Neural progenitor cell (in vitro differentiated cells): ENCODE data around the gene PLPP3. TPM values are rescaled to one million over a fixed set of nuclear protein-coding genes. Genes with fewer than 3 reads are reported as not detected.

Experiments
- DNase-seq: peaks from one replicate; pipeline ENCODE4 v3.0.0-alpha.2; 2016; ENCODE audit warnings: low spot score
- H2AFZ ChIP-seq: fragments of 200-600 bp; sonication (generic); replicated peaks from 2 replicates; pipeline ENCODE4 v1.6.1; 2016; ENCODE audit warnings: antibody characterized with exemption
- H3F3A ChIP-seq: fragments of 200-600 bp; sonication (generic); 2 replicates; pipeline ENCODE4 v1.6.1; 2016; ENCODE audit warnings: antibody characterized with exemption, low read depth
- H3K27ac ChIP-seq: fragments of 200-600 bp; sonication (generic); 2 replicates; pipeline ENCODE4 v1.5.1; 2016; ENCODE audit warnings: mild to moderate bottlenecking
- H3K27me3 ChIP-seq: fragments of 200-600 bp; sonication (generic); 2 replicates; pipeline ENCODE4 v1.6.1; 2016; ENCODE audit warnings: mild to moderate bottlenecking, moderate library complexity
- H3K36me3 ChIP-seq: fragments of 200-600 bp; sonication (generic); 2 replicates; pipeline ENCODE4 v1.5.1; 2016
- H3K4me1 ChIP-seq: fragments of 200-600 bp; sonication (generic); 2 replicates; pipeline ENCODE4 v1.6.1; 2016; ENCODE audit warnings: mixed run types
- H3K4me2 ChIP-seq: fragments of 200-600 bp; sonication (generic); 2 replicates; pipeline ENCODE4 v1.6.1; 2016
- H3K4me3 ChIP-seq: fragments of 200-600 bp; sonication (generic); 2 replicates; pipeline ENCODE4 v1.5.1; 2016
- H3K79me2 ChIP-seq: fragments of 200-600 bp; sonication (generic); 2 replicates; pipeline ENCODE4 v1.6.1; 2016; ENCODE audit warnings: low read depth
- H3K9ac ChIP-seq: fragments of 200-600 bp; sonication (generic); 2 replicates; pipeline ENCODE4 v1.6.1; 2016
- H3K9me3 ChIP-seq: fragments of 200-600 bp; sonication (generic); 2 replicates; pipeline ENCODE4 v1.5.1; 2016; ENCODE audit warnings: low read depth
- H4K20me1 ChIP-seq: fragments of 200-600 bp; sonication (generic); 2 replicates; pipeline ENCODE4 v1.6.1; 2016; ENCODE audit warnings: low read depth
- H3K27ac Mint-ChIP-seq: 3 replicates; pipeline ENCODE4 v1.8.0; 2021; ENCODE audit warnings: mixed read lengths
- H3K27me3 Mint-ChIP-seq: 2 replicates; pipeline ENCODE4 v1.8.0; 2022; ENCODE audit warnings: low read depth, mild to moderate bottlenecking, inconsistent platforms, moderate library complexity, mixed read lengths; ENCODE audit not compliant: insufficient read depth
- H3K36me3 Mint-ChIP-seq: 3 replicates; pipeline ENCODE4 v1.8.0; 2021; ENCODE audit warnings: mixed read lengths
- H3K4me1 Mint-ChIP-seq: 3 replicates; pipeline ENCODE4 v1.8.0; 2021; ENCODE audit warnings: mixed read lengths
- H3K4me3 Mint-ChIP-seq: 3 replicates; pipeline ENCODE4 v1.8.0; 2021; ENCODE audit warnings: mild to moderate bottlenecking, moderate library complexity, mixed read lengths
- H3K9me3 Mint-ChIP-seq: 3 replicates; pipeline ENCODE4 v1.8.0; 2020; ENCODE audit warnings: mixed read lengths
- EZH2 ChIP-seq: fragments of 200-600 bp; sonication (generic); IDR thresholded peaks from 2 replicates; pipeline ENCODE4 v1.6.1; 2017; ENCODE audit warnings: antibody characterized with exemption, mild to moderate bottlenecking, moderate library complexity
- EZH2phosphoT487 ChIP-seq: fragments of 200-600 bp; sonication (generic); IDR thresholded peaks from 2 replicates; pipeline ENCODE4 v1.6.1; 2017; ENCODE audit warnings: antibody characterized with exemption
- total RNA-seq: library from RNA; depleted of rRNA; stranded (reverse); fragments of >200 nt; gene quantifications from 2 replicates; pipeline ENCODE4 v1.2.3, GENCODE V29; 2015; ENCODE audit warnings: low replicate concordance
- TF ChIP-seq, protein P1 (sequence below): fragments of 200-600 bp; sonication (generic); IDR thresholded peaks from 2 replicates; pipeline ENCODE4 v1.5.1; 2017; ENCODE audit warnings: antibody characterized with exemption, mild to moderate bottlenecking

PLPP3 gene
- total RNA-seq, 1 donor from 2014 or later = 28.5 TPM

DNA sequence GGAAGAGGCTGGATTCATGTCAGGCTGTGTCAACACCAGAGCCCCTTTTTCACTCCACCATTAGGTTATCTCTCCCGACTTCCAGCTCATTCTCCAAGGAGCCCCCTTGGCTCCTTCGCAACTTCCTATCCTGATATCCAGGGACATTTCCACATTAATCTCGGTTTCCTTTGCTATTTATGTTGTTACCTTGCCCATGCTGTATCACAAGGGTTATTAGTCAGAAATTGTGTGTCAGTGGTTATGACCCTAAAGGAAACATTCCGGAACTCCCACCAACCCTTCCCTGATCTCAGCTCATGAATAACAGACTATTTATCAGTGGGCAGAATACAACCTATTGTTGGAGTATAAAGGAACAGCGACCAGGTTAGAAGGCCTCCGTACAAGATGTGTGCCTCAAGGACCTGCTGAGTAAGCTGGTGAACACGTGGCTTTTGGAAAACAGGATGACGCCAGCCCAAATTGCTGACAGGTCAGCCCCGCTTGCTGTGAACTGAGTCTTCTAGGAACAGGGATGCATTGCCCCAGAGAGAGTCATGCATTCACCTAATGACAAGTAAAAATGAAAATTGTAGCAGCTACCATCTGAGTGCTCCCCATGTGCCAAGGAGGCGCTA is 121.5 kb downstream of the PLPP3 start:
- no peaks in the 10 kb centered on the region for H3K27me3 ChIP-seq
- no peaks in the 10 kb centered on the region for H3K9me3 ChIP-seq
- no peaks in the 10 kb centered on the region for H3K79me2 ChIP-seq
- no peak overlapping the region for H3K27ac ChIP-seq
- no peak overlapping the region for H3K9ac ChIP-seq
- Mint-ChIP-seq H3K4me1 (peaks cover 22% of the 10 kb centered on the region), H3K27me3 (peaks cover 7% of the 10 kb centered on the region), H3K36me3 (no peaks in the 10 kb centered on the region), H3K4me3 (no peak overlapping the region), H3K27ac (no peak overlapping the region), H3K9me3 (peaks cover 2% of the 10 kb centered on the region)
- TF ChIP-seq, protein P1, sequence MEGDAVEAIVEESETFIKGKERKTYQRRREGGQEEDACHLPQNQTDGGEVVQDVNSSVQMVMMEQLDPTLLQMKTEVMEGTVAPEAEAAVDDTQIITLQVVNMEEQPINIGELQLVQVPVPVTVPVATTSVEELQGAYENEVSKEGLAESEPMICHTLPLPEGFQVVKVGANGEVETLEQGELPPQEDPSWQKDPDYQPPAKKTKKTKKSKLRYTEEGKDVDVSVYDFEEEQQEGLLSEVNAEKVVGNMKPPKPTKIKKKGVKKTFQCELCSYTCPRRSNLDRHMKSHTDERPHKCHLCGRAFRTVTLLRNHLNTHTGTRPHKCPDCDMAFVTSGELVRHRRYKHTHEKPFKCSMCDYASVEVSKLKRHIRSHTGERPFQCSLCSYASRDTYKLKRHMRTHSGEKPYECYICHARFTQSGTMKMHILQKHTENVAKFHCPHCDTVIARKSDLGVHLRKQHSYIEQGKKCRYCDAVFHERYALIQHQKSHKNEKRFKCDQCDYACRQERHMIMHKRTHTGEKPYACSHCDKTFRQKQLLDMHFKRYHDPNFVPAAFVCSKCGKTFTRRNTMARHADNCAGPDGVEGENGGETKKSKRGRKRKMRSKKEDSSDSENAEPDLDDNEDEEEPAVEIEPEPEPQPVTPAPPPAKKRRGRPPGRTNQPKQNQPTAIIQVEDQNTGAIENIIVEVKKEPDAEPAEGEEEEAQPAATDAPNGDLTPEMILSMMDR = no peak
- TF ChIP-seq EZH2phosphoT487 (no peak), EZH2 (no peak)
- H4K20me1 ChIP-seq = no peaks in the 10 kb centered on the region
- no peaks in the 10 kb centered on the region for H3K36me3 ChIP-seq
- no peak overlapping the region for H3K4me3 ChIP-seq
- H3K4me2 ChIP-seq = no peak overlapping the region
- H2AFZ ChIP-seq = no peak overlapping the region
- DNase-seq = no peak
- H3F3A ChIP-seq = no peaks in the 10 kb centered on the region
- peaks cover 4% of the 10 kb centered on the region for H3K4me1 ChIP-seq

DNA sequence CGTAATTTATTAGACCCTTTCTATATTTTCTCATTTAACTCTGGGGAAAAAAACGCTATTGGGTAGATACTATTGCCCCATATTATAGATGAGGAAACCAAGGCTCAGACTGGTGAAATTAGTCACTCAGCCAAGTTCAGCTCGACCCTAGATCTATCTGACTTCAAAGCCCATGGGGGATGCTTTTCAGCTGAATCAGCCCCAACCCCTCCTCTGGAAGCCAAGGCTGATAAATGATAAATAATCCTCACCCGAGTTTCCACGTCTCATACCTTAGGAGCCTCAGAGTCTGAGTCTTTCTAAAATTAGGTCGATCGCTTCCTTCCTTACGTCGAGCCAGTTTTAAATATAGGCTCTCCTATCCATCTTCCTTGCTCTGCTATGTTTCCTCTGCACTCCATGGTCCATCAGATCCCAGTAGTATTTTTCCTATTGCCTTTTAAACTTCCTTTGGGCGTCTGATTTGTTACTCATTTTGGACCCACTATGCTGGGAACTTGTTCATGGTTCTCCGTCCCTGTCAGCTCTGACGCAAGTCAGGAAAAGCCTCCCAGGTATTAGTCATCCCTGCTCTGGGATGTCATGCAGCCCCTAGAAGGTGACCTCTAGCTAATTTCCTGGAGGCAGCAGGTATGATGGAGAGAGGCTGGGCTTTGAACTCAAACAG is 122.8 kb downstream of the PLPP3 start:
- H4K20me1 ChIP-seq = no peaks in the 10 kb centered on the region
- H2AFZ ChIP-seq = no peak overlapping the region
- no peak overlapping the region for H3K4me3 ChIP-seq
- no peak for TF ChIP-seq EZH2phosphoT487
- no peak for TF ChIP-seq EZH2
- TF ChIP-seq, protein P1 = no peak
- H3K27me3 Mint-ChIP-seq = peaks cover 9% of the 10 kb centered on the region
- no peak for DNase-seq
- peaks cover 27% of the 10 kb centered on the region for H3K4me1 Mint-ChIP-seq
- H3K27me3 ChIP-seq = no peaks in the 10 kb centered on the region
- H3K4me3 Mint-ChIP-seq = no peak overlapping the region
- H3K79me2 ChIP-seq = no peaks in the 10 kb centered on the region
- H3K27ac Mint-ChIP-seq = no peak overlapping the region
- H3K9ac ChIP-seq = no peak overlapping the region
- H3K36me3 Mint-ChIP-seq = no peaks in the 10 kb centered on the region
- no peaks in the 10 kb centered on the region for H3K9me3 ChIP-seq
- peaks cover 2% of the 10 kb centered on the region for H3K9me3 Mint-ChIP-seq
- H3K27ac ChIP-seq = no peak overlapping the region
- peaks cover 7% of the 10 kb centered on the region for H3K4me1 ChIP-seq
- no peaks in the 10 kb centered on the region for H3K36me3 ChIP-seq
- H3F3A ChIP-seq = no peaks in the 10 kb centered on the region
- H3K4me2 ChIP-seq = no peak overlapping the region

DNA sequence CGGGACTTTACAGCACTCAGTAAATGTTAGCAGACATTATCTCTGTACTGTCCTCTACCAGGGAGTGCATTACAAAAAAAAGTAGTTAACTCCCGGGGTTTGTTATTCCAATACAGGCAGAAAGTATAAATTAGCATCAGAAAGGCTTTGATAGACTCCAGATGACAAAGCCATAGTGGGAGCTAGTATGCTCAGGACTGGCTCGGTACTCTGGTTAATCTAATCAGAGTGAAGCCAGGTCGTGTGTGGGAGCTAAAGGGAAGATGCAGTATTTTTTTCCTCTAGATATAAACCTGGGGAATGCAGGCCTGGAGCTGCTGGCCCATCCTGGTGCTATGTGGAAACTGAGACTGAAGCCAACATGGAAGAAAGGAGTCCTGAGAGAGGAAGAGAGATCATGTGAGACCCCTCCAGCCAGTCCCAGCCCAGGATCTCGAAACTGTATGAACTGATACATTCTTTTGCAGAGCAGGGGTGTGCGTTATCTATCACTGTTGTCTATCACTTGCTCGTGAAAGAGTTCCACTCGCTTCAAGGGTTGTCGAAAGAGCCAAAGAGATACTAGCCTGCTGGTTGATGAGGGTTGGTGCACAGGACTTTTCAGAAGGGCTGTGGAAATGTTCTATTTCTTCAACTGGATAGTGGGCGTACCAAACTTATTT is 125.8 kb downstream of the PLPP3 start:
- H3K27me3 ChIP-seq = no peaks in the 10 kb centered on the region
- Mint-ChIP-seq H3K4me1 (peaks cover 35% of the 10 kb centered on the region), H3K9me3 (no peaks in the 10 kb centered on the region), H3K27me3 (peaks cover 8% of the 10 kb centered on the region), H3K4me3 (no peak overlapping the region), H3K36me3 (no peaks in the 10 kb centered on the region), H3K27ac (peak overlapping the region; percentile 23)
- no peaks in the 10 kb centered on the region for H3K79me2 ChIP-seq
- H2AFZ ChIP-seq = no peak overlapping the region
- no peak for DNase-seq
- H3K9me3 ChIP-seq = no peaks in the 10 kb centered on the region
- H3K9ac ChIP-seq = no peak overlapping the region
- H3K4me1 ChIP-seq = peaks cover 2% of the 10 kb centered on the region
- H3K4me2 ChIP-seq = no peak overlapping the region
- no peaks in the 10 kb centered on the region for H3K36me3 ChIP-seq
- H3F3A ChIP-seq = no peaks in the 10 kb centered on the region
- no peak overlapping the region for H3K4me3 ChIP-seq
- no peaks in the 10 kb centered on the region for H4K20me1 ChIP-seq
- H3K27ac ChIP-seq = no peak overlapping the region
- TF ChIP-seq EZH2 (no peak), EZH2phosphoT487 (no peak)
